ENCODE results near the gene NR4A2.
A peak's percentile ranks its signal among the peaks of the same experiment; 100 is the strongest.
"Not testable (repeated sequence)": the region's sequence is repeated elsewhere in the genome, so short reads cannot be mapped to it uniquely, and the experiment has no call there.

NR4A2 gene

GRCh38 chr2:156321243-156321904 lies 11.1 kb downstream of the NR4A2 start:
- Mint-ChIP-seq H3K27ac (peak overlapping the region; percentile 82), H3K9me3 (no peaks in the 10 kb centered on the region), H3K4me1 (peaks cover 32 to 45% of the 10 kb centered on the region in 2 donors), H3K27me3 (peaks cover 63 to 83% of the 10 kb centered on the region in 2 donors), H3K4me3 (peak overlapping the region; percentile 74 to 86), H3K36me3 (peaks cover 13 to 32% of the 10 kb centered on the region in 2 donors)
- DNase-seq (no peak), ATAC-seq (replicated peaks) (peak in 1 of 2 donors; percentile 28)

- H3K9me3 Mint-ChIP-seq = no peaks in the 10 kb centered on the region
- H3K4me1 Mint-ChIP-seq = peaks cover 29 to 41% of the 10 kb centered on the region in 2 donors
- peaks cover 56 to 75% of the 10 kb centered on the region in 2 donors for H3K27me3 Mint-ChIP-seq
- no peak for DNase-seq
- peak overlapping the region; percentile 57 for H3K27ac Mint-ChIP-seq
- H3K4me3 Mint-ChIP-seq = peak overlapping the region; percentile 61 to 63
- ATAC-seq (replicated peaks) = no peak
- peaks cover 6 to 25% of the 10 kb centered on the region in 2 donors for H3K36me3 Mint-ChIP-seq
Observed at GRCh38 chr2:156320486-156321098, 11.9 kb downstream of the NR4A2 start.

GRCh38 chr2:156319811-156320485 lies 12.6 kb downstream of the NR4A2 start:
- Mint-ChIP-seq H3K4me1 (peaks cover 29 to 41% of the 10 kb centered on the region in 2 donors), H3K27ac (peak overlapping the region; percentile 81), H3K4me3 (peak overlapping the region; percentile 61 to 73), H3K9me3 (no peaks in the 10 kb centered on the region), H3K36me3 (peaks cover 0 to 19% of the 10 kb centered on the region in 2 donors), H3K27me3 (peaks cover 55 to 75% of the 10 kb centered on the region in 2 donors)
- no peak for DNase-seq
- peak in 1 of 2 donors; percentile 27 for ATAC-seq (replicated peaks)

- no peak for ATAC-seq (replicated peaks)
Observed at GRCh38 chr2:156317631-156318030, 14.9 kb downstream of the NR4A2 start.

GRCh38 chr2:156311976-156312375 lies 20.5 kb downstream of the NR4A2 start:
- H3K4me3 Mint-ChIP-seq = no peak overlapping the region
- H3K9me3 Mint-ChIP-seq = no peaks in the 10 kb centered on the region
- peaks cover 8 to 11% of the 10 kb centered on the region in 2 donors for H3K4me1 Mint-ChIP-seq
- ATAC-seq (replicated peaks) (no peak), DNase-seq (no peak)
- peaks cover 26 to 33% of the 10 kb centered on the region in 2 donors for H3K27me3 Mint-ChIP-seq
- no peaks in the 10 kb centered on the region for H3K36me3 Mint-ChIP-seq
- no peak overlapping the region for H3K27ac Mint-ChIP-seq

More at GRCh38 chr2:156317631-156318030, 14.9 kb downstream of the NR4A2 start:
- Mint-ChIP-seq H3K4me1 (peaks cover 20 to 30% of the 10 kb centered on the region in 2 donors), H3K36me3 (peaks cover 0 to 5% of the 10 kb centered on the region in 2 donors), H3K4me3 (no peak overlapping the region), H3K9me3 (no peaks in the 10 kb centered on the region), H3K27me3 (peaks cover 52 to 69% of the 10 kb centered on the region in 2 donors), H3K27ac (no peak overlapping the region)
- DNase-seq = no peak

GRCh38 chr2:156310773-156311172 lies 21.7 kb downstream of the NR4A2 start:
- Mint-ChIP-seq H3K27ac (no peak overlapping the region), H3K9me3 (no peaks in the 10 kb centered on the region), H3K4me1 (peaks cover 8 to 14% of the 10 kb centered on the region in 2 donors), H3K36me3 (no peaks in the 10 kb centered on the region), H3K27me3 (peaks cover 36 to 44% of the 10 kb centered on the region in 2 donors), H3K4me3 (no peak overlapping the region)
- ATAC-seq (replicated peaks) = no peak
- DNase-seq = no peak

- DNase-seq (no peak), ATAC-seq (replicated peaks) (no peak)
- H3K9me3 Mint-ChIP-seq = no peaks in the 10 kb centered on the region
- H3K36me3 Mint-ChIP-seq = no peaks in the 10 kb centered on the region
- H3K4me3 Mint-ChIP-seq = no peak overlapping the region
- peaks cover 8 to 16% of the 10 kb centered on the region in 2 donors for H3K4me1 Mint-ChIP-seq
- H3K27me3 Mint-ChIP-seq = peaks cover 35 to 41% of the 10 kb centered on the region in 2 donors
- no peak overlapping the region for H3K27ac Mint-ChIP-seq
Observed at GRCh38 chr2:156309917-156310316, 22.6 kb downstream of the NR4A2 start.

- no peak for DNase-seq
- Mint-ChIP-seq H3K9me3 (peaks cover 0 to 1% of the 10 kb centered on the region in 2 donors), H3K36me3 (no peaks in the 10 kb centered on the region), H3K4me3 (no peak overlapping the region), H3K4me1 (peaks cover 8 to 16% of the 10 kb centered on the region in 2 donors), H3K27ac (peak overlapping the region; percentile 84), H3K27me3 (peaks cover 39 to 40% of the 10 kb centered on the region in 2 donors)
- peak; percentile 52 to 78 for ATAC-seq (replicated peaks)
Observed at GRCh38 chr2:156309167-156309566, 23.4 kb downstream of the NR4A2 start.

- H3K27me3 Mint-ChIP-seq = peaks cover 32 to 34% of the 10 kb centered on the region in 2 donors
- H3K9me3 Mint-ChIP-seq = peaks cover 0 to 1% of the 10 kb centered on the region in 2 donors
- no peak for ATAC-seq (replicated peaks)
- DNase-seq = no peak
- no peak overlapping the region for H3K27ac Mint-ChIP-seq
- H3K4me1 Mint-ChIP-seq = peaks cover 8 to 16% of the 10 kb centered on the region in 2 donors
- H3K36me3 Mint-ChIP-seq = no peaks in the 10 kb centered on the region
- no peak overlapping the region for H3K4me3 Mint-ChIP-seq
Observed at GRCh38 chr2:156306821-156307220, 25.7 kb downstream of the NR4A2 start.

- ATAC-seq (replicated peaks) (no peak), DNase-seq (no peak)
- Mint-ChIP-seq H3K4me3 (no peak overlapping the region), H3K27me3 (peaks cover 32% of the 10 kb centered on the region in 2 donors), H3K27ac (no peak overlapping the region), H3K9me3 (peaks cover under 1 to 1% of the 10 kb centered on the region in 2 donors), H3K36me3 (no peaks in the 10 kb centered on the region), H3K4me1 (peaks cover 8 to 16% of the 10 kb centered on the region in 2 donors)
Observed at GRCh38 chr2:156305121-156305520, 27.4 kb downstream of the NR4A2 start.

GRCh38 chr2:156300337-156300736 lies 32.2 kb downstream of the NR4A2 start:
- H3K4me3 Mint-ChIP-seq = no peak overlapping the region

GRCh38 chr2:156294945-156295580 lies 37.5 kb downstream of the NR4A2 start:
- H3K4me3 Mint-ChIP-seq = no peak overlapping the region
- ATAC-seq (replicated peaks) (no peak), DNase-seq (no peak)
- H3K36me3 Mint-ChIP-seq = no peaks in the 10 kb centered on the region
- no peaks in the 10 kb centered on the region for H3K4me1 Mint-ChIP-seq
- peaks cover 8 to 16% of the 10 kb centered on the region in 2 donors for H3K27me3 Mint-ChIP-seq
- H3K9me3 Mint-ChIP-seq = peaks cover 1 to 4% of the 10 kb centered on the region in 2 donors
- no peak overlapping the region for H3K27ac Mint-ChIP-seq

More at GRCh38 chr2:156300337-156300736, 32.2 kb downstream of the NR4A2 start:
- no peaks in the 10 kb centered on the region for H3K4me1 Mint-ChIP-seq
- peaks cover 3 to 5% of the 10 kb centered on the region in 2 donors for H3K9me3 Mint-ChIP-seq
- no peak overlapping the region for H3K27ac Mint-ChIP-seq
- DNase-seq (no peak), ATAC-seq (replicated peaks) (no peak)
- peaks cover 21 to 25% of the 10 kb centered on the region in 2 donors for H3K27me3 Mint-ChIP-seq
- H3K36me3 Mint-ChIP-seq = no peaks in the 10 kb centered on the region

- not testable (repeated sequence) for H3K9me3 Mint-ChIP-seq, H3K4me1 Mint-ChIP-seq
Observed at GRCh38 chr2:156293382-156293781, 39.1 kb downstream of the NR4A2 start.

More at GRCh38 chr2:156293382-156293781, 39.1 kb downstream of the NR4A2 start:
- not testable (repeated sequence) for H3K36me3 Mint-ChIP-seq; H3K27ac Mint-ChIP-seq; ATAC-seq (replicated peaks); H3K4me3 Mint-ChIP-seq; DNase-seq
- peaks cover 9 to 11% of the 10 kb centered on the region in 2 donors for H3K27me3 Mint-ChIP-seq

Data from stimulated activated naive B cell treated with anti-CD40 and anti-IgM and Interleukin-4, amounts not matched to agents 10 μg/mL and 1 μg/mL and 100 μg/mL, for 72 hours (primary cell).